K562 (cell line): Measurements from ENCODE around the gene NDUFB3. TPM values are rescaled to one million over a fixed set of nuclear protein-coding genes. Genes with fewer than 3 reads are reported as not detected.

Experiments used
- HLTF ChIP-seq: fragments of 450-650 bp; IDR thresholded peaks from 2 replicates; pipeline ENCODE4 v1.6.1; 2016
- NONO ChIP-seq, 2 experiments: fragments of 200-400 bp in 1 of 2; fragments of 450-650 bp in 1 of 2; formaldehyde crosslinking in 1 of 2; IDR thresholded peaks; 2 replicates each; pipeline ENCODE4 v1.6.1; 2017; ENCODE audit warnings: low read depth in 2 of 2, mild to moderate bottlenecking in 2 of 2, moderate library complexity in 2 of 2, low read length in 1 of 2
- ZNF324 ChIP-seq: fragments of 250-450 bp; sonication (Bioruptor Pico); IDR thresholded peaks from 2 replicates; pipeline ENCODE4 v1.4.0; 2020; ENCODE audit warnings: mild to moderate bottlenecking
- polyA plus RNA-seq, 8 experiments: library from polyadenylated mRNA; depleted of rRNA in 4 of 8; stranded (reverse) in 5 of 8; unstranded in 3 of 8; fragments of >200 nt; fragmentation: Nextera tagmentation in 2 of 8; fragmentation: Illumina TruSeq in 1 of 8; extraction: Ambion mirVana in 2 of 8; extraction: Trizol in 1 of 8; gene quantifications; 2 replicates each; pipeline versions ENCODE4 v1.2.1 to v1.2.3, GENCODE V29; 2011 to 2014; ENCODE audit warnings: inconsistent platforms in 1 of 8, missing spikeins in 1 of 8
- total RNA-seq, 7 experiments: library from RNA; depleted of rRNA in 6 of 7; stranded (reverse); fragments of >200 nt in 6 of 7; fragmentation: Illumina TruSeq in 2 of 7; extraction: Trizol in 2 of 7; gene quantifications; 2 replicates each; pipeline versions ENCODE4 v1.2.1 to v1.2.3, GENCODE V29; 2011 to 2021; ENCODE audit warnings: low replicate concordance in 1 of 7
- TF ChIP-seq, protein P1 (sequence below), 2 experiments: fragments of 450-650 bp; formaldehyde crosslinking in 1 of 2; IDR thresholded peaks; 2 replicates each; pipeline versions ENCODE4 v1.4.0 to v1.6.1; 2014 to 2020; ENCODE audit warnings: mild to moderate bottlenecking in 2 of 2, borderline replicate concordance in 1 of 2, low read depth in 1 of 2
- TF ChIP-seq, protein P2 (sequence below): fragments of 250-450 bp; sonication (Bioruptor Pico); IDR thresholded peaks from 2 replicates; pipeline ENCODE4 v1.4.0; 2020; ENCODE audit warnings: mild to moderate bottlenecking
- TF ChIP-seq, protein P3 (sequence below), 2 experiments: fragments of 450-650 bp in 1 of 2; sonication (generic) in 1 of 2; formaldehyde crosslinking in 1 of 2; IDR thresholded peaks; 2 replicates each; pipeline versions ENCODE4 v1.7.1 to v1.9.0; 2016 to 2022; ENCODE audit warnings: inconsistent platforms in 1 of 2, mild to moderate bottlenecking in 1 of 2, missing genetic modification reagents in 1 of 2

The NDUFB3 gene
- total and polyA plus RNA-seq, 9 of the 15 experiments (the other 6 are each of a cell fraction or from before 2014, with no cell fraction given): 126 to 786 (median 156) TPM

DNA sequence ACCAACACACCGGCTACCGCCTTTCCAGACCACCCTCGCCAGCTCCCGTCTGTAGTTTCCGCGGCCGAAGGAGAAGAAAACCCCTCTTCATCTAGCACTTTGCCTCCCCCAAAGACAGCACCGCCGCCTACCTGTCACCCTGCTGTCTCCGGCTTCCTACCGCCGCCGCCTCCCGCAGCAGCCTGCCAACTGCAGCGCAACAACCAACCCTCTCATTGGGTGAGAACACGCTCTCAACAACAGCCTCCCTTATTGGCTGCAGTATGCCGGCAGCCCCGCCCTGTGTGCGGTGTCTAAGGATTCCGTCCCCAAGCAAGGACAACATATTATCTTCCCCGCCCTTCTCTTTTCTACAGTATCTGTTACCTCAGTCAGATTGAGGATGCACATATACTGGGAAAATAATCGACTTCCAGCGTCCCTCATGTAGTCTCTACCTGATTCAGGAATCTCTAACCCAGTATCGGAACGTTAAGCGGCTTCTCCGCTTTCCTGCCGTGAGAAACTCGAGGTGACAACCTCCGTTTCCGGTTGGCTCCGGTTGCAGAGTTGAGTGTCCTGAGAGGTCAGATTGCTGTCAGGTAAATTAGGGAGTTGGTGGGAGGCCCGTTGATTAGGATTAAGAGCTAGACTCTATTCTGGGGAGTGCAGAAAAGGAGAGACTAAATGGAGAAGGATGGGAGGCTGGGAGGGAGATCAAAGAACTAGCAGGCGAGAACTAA lies at the start of gene NDUFB3, which contains the start of gene HYCC2 (continued):
- TF ChIP-seq, protein P1, sequence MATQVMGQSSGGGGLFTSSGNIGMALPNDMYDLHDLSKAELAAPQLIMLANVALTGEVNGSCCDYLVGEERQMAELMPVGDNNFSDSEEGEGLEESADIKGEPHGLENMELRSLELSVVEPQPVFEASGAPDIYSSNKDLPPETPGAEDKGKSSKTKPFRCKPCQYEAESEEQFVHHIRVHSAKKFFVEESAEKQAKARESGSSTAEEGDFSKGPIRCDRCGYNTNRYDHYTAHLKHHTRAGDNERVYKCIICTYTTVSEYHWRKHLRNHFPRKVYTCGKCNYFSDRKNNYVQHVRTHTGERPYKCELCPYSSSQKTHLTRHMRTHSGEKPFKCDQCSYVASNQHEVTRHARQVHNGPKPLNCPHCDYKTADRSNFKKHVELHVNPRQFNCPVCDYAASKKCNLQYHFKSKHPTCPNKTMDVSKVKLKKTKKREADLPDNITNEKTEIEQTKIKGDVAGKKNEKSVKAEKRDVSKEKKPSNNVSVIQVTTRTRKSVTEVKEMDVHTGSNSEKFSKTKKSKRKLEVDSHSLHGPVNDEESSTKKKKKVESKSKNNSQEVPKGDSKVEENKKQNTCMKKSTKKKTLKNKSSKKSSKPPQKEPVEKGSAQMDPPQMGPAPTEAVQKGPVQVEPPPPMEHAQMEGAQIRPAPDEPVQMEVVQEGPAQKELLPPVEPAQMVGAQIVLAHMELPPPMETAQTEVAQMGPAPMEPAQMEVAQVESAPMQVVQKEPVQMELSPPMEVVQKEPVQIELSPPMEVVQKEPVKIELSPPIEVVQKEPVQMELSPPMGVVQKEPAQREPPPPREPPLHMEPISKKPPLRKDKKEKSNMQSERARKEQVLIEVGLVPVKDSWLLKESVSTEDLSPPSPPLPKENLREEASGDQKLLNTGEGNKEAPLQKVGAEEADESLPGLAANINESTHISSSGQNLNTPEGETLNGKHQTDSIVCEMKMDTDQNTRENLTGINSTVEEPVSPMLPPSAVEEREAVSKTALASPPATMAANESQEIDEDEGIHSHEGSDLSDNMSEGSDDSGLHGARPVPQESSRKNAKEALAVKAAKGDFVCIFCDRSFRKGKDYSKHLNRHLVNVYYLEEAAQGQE (IDR thresholded peaks at IDR 0.05; ENCODE audit: borderline replicate concordance): 0 out of 2 replicates have a peak, but pooled peaks have one; percentile 3
- TF ChIP-seq, protein P1 (CRISPR knock-in tag; IDR thresholded peaks at IDR 0.05; ENCODE audit: low read depth): no peak
- TF ChIP-seq, protein P2, sequence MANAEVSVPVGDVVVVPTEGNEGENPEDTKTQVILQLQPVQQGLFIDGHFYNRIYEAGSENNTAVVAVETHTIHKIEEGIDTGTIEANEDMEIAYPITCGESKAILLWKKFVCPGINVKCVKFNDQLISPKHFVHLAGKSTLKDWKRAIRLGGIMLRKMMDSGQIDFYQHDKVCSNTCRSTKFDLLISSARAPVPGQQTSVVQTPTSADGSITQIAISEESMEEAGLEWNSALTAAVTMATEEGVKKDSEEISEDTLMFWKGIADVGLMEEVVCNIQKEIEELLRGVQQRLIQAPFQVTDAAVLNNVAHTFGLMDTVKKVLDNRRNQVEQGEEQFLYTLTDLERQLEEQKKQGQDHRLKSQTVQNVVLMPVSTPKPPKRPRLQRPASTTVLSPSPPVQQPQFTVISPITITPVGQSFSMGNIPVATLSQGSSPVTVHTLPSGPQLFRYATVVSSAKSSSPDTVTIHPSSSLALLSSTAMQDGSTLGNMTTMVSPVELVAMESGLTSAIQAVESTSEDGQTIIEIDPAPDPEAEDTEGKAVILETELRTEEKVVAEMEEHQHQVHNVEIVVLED: 0 out of 2 replicates have a peak, but pooled peaks have one; percentile 24
- TF ChIP-seq ZNF324 (CRISPR knock-in tag): no peak
- TF ChIP-seq, protein P3, sequence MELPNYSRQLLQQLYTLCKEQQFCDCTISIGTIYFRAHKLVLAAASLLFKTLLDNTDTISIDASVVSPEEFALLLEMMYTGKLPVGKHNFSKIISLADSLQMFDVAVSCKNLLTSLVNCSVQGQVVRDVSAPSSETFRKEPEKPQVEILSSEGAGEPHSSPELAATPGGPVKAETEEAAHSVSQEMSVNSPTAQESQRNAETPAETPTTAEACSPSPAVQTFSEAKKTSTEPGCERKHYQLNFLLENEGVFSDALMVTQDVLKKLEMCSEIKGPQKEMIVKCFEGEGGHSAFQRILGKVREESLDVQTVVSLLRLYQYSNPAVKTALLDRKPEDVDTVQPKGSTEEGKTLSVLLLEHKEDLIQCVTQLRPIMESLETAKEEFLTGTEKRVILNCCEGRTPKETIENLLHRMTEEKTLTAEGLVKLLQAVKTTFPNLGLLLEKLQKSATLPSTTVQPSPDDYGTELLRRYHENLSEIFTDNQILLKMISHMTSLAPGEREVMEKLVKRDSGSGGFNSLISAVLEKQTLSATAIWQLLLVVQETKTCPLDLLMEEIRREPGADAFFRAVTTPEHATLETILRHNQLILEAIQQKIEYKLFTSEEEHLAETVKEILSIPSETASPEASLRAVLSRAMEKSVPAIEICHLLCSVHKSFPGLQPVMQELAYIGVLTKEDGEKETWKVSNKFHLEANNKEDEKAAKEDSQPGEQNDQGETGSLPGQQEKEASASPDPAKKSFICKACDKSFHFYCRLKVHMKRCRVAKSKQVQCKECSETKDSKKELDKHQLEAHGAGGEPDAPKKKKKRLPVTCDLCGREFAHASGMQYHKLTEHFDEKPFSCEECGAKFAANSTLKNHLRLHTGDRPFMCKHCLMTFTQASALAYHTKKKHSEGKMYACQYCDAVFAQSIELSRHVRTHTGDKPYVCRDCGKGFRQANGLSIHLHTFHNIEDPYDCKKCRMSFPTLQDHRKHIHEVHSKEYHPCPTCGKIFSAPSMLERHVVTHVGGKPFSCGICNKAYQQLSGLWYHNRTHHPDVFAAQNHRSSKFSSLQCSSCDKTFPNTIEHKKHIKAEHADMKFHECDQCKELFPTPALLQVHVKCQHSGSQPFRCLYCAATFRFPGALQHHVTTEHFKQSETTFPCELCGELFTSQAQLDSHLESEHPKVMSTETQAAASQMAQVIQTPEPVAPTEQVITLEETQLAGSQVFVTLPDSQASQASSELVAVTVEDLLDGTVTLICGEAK (IDR thresholded peaks at IDR 0.05): peak; percentile 99
- TF ChIP-seq, protein P3 (CRISPR knock-in tag; IDR thresholded peaks at IDR 0.05): no peak
- peak; percentile 87 for TF ChIP-seq HLTF
- TF ChIP-seq NONO (IDR thresholded peaks at IDR 0.05; ENCODE audit: low read depth in 2 of 2, low read length in 1 of 2): no peak
